Uterus (tissue), 2 donors: Measurements from ENCODE around the gene TMBIM4.
"Not testable (repeated sequence)": the region's sequence is repeated elsewhere in the genome, so short reads cannot be mapped to it uniquely, and the experiment has no call there.

Experiments
- CTCF ChIP-seq, 4 experiments: fragments of 200-600 bp in 2 of 4; fragments of 450-650 bp in 2 of 4; sonication (generic) in 2 of 4; IDR thresholded peaks; one replicate each; pipeline ENCODE4 v1.5.1; 2016 to 2019; ENCODE audit warnings: antibody characterized with exemption in 4 of 4, mild to moderate bottlenecking in 2 of 4, moderate library complexity in 1 of 4
- POLR2A ChIP-seq, 2 donors: fragments of 450-650 bp; IDR thresholded peaks; one replicate each; pipeline ENCODE4 v1.6.1; 2016; ENCODE audit warnings: antibody characterized with exemption in 2 of 2, mild to moderate bottlenecking in 1 of 2, moderate library complexity in 1 of 2

GRCh38 chr12:66211573-66211972 lies 41.8 kb upstream of the TMBIM4 start:
- not testable (repeated sequence) for TF ChIP-seq CTCF, POLR2A (IDR thresholded peaks at IDR 0.05)
